Right ventricle myocardium superior (tissue), 1 donor: ENCODE measurements around the gene SLBP. TPM values are rescaled to one million over a fixed set of nuclear protein-coding genes. Genes with fewer than 3 reads are reported as not detected.
A peak's percentile ranks its signal among the peaks of the same experiment; 100 is the strongest.
"Not testable (repeated sequence)": the region's sequence is repeated elsewhere in the genome, so short reads cannot be mapped to it uniquely, and the experiment has no call there.

Experiments used
- ATAC-seq: fragments of 200-7000 bp; cut with Tn5 transposase; one replicate; pipeline ENCODE4 v1.9.1; 2020; ENCODE audit warnings: mild to moderate bottlenecking; ENCODE audit not compliant: poor library complexity
- DNase-seq: peaks from one replicate; pipeline ENCODE4 v3.0.0-alpha.2; 2020
- intact Hi-C: fragments of 100-400 bp; cut with DNase I; formaldehyde crosslinking; loops from one replicate; pipeline ENCODE4 v1.11.2; 2022
- total RNA-seq: library from RNA; stranded (reverse); fragmentation: NEBNext Ultra II Directional; extraction: Animal tissue kit (Norgen Biotek cat#: 25700); gene quantifications from one replicate; pipeline ENCODE4 v1.2.1, GENCODE V29; 2021
- donor health status: DM: no; HTN: yes; CAD: no; lungs with severe emphysema.

SLBP gene
- total RNA-seq, 1 donor from 2014 or later, result 12.6 TPM

- no peak for ATAC-seq
- intact Hi-C loops, result no loop called here
- DNase-seq, result no peak
Measured at GRCh38 chr4:1690698-1691097, 21.4 kb downstream of the SLBP start.

GRCh38 chr4:1686440-1687036 lies 25.6 kb downstream of the SLBP start:
- intact Hi-C loops, result no loop called here
- ATAC-seq (no peak), DNase-seq (no peak)

- intact Hi-C loops, result no loop called here
- no peak for ATAC-seq
- DNase-seq, result no peak
Measured at GRCh38 chr4:1685235-1686150, 26.6 kb downstream of the SLBP start.

GRCh38 chr4:1684506-1685234 lies 27.4 kb downstream of the SLBP start:
- DNase-seq, result peak; percentile 97
- ATAC-seq, result peak; percentile 3
- intact Hi-C loops, result no loop called here

- intact Hi-C loops, result no loop called here
- DNase-seq (peak; percentile 48), ATAC-seq (peak; percentile 97)
Measured at GRCh38 chr4:1683736-1684505, 28.2 kb downstream of the SLBP start, which contains the start of gene FAM53A. Gene FAM53A (minus strand): TSS chr4:1684313. CDS start chr4:1668741, 15,572 bp downstream.

- intact Hi-C loops, result no loop called here
- no peak for DNase-seq
- ATAC-seq, result no peak
Measured at GRCh38 chr4:1683261-1683735, 28.8 kb downstream of the SLBP start.

GRCh38 chr4:1682860-1683259 lies 29.3 kb downstream of the SLBP start:
- intact Hi-C loops, result no loop called here
- no peak for DNase-seq
- no peak for ATAC-seq

- no peak for DNase-seq
Measured at GRCh38 chr4:1678244-1678643, 33.9 kb downstream of the SLBP start.

GRCh38 chr4:1676605-1677525 lies 35.3 kb downstream of the SLBP start:
- ATAC-seq, result no peak
- DNase-seq, result peak; percentile 29
- intact Hi-C loops, result no loop called here

More at GRCh38 chr4:1678244-1678643, 33.9 kb downstream of the SLBP start:
- ATAC-seq, result no peak
- intact Hi-C loops, result no loop called here

GRCh38 chr4:1675802-1676137 lies 36.3 kb downstream of the SLBP start:
- ATAC-seq (no peak), DNase-seq (peak; percentile 5)
- intact Hi-C loops, result no loop called here

- intact Hi-C loops, result no loop called here
- peak; percentile 11 for DNase-seq
Measured at GRCh38 chr4:1675136-1675801, 36.9 kb downstream of the SLBP start.

GRCh38 chr4:1674682-1675081 lies 37.4 kb downstream of the SLBP start:
- DNase-seq (peak; percentile 23), ATAC-seq (no peak)
- intact Hi-C loops, result no loop called here

More at GRCh38 chr4:1675136-1675801, 36.9 kb downstream of the SLBP start:
- ATAC-seq, result no peak

GRCh38 chr4:1673671-1674070 lies 38.4 kb downstream of the SLBP start:
- DNase-seq (peak; percentile 35), ATAC-seq (no peak)
- intact Hi-C loops, result no loop called here

- DNase-seq, intact Hi-C loops, ATAC-seq: not testable (repeated sequence)
Measured at GRCh38 chr4:1671011-1671410, 41.1 kb downstream of the SLBP start.

- ATAC-seq, result no peak
- intact Hi-C loops, result no loop called here
- DNase-seq, result no peak
Measured at GRCh38 chr4:1670279-1670678, 41.8 kb downstream of the SLBP start.

- ATAC-seq (no peak), DNase-seq (no peak)
- intact Hi-C loops, result no loop called here
Measured at GRCh38 chr4:1669850-1670249, 42.3 kb downstream of the SLBP start.

- DNase-seq (no peak), ATAC-seq (no peak)
- intact Hi-C loops, result no loop called here
Measured at GRCh38 chr4:1669270-1669669, 42.8 kb downstream of the SLBP start.
